GM23338 (cell line): Measurements from ENCODE around the gene THRB.

Source experiments
- CREB1 ChIP-seq: fragments of 250-450 bp; sonication (Bioruptor Pico); IDR thresholded peaks from 2 replicates; pipeline ENCODE4 v1.5.0; 2020; ENCODE audit warnings: low read depth, mild to moderate bottlenecking, moderate library complexity
- EZH2 ChIP-seq: fragments of 200-600 bp; sonication (generic); IDR thresholded peaks from one replicate; pipeline ENCODE4 v1.8.0; 2017; ENCODE audit warnings: antibody characterized with exemption, mild to moderate bottlenecking, low read depth; ENCODE audit not compliant: unreplicated experiment
- EZH2phosphoT487 ChIP-seq: fragments of 200-600 bp; sonication (generic); IDR thresholded peaks from one replicate; pipeline ENCODE4 v1.8.1; 2018; ENCODE audit warnings: antibody characterized with exemption; ENCODE audit not compliant: unreplicated experiment
- POLR2AphosphoS5 ChIP-seq: IDR thresholded peaks from 2 replicates; pipeline ENCODE4 v1.6.1; 2016; ENCODE audit warnings: antibody characterized with exemption, low read depth
- ZNF331 ChIP-seq: fragments of 250-450 bp; sonication (Bioruptor Pico); IDR thresholded peaks from 2 replicates; pipeline ENCODE4 v1.5.0; 2020; ENCODE audit warnings: low read depth, mild to moderate bottlenecking, moderate library complexity
- TF ChIP-seq, protein P1 (sequence below), 2 experiments: fragments of 200-600 bp in 1 of 2; sonication (generic) in 1 of 2; conservative IDR thresholded peaks; 2 replicates each; pipeline versions ENCODE4 v1.5.1 to v1.6.1; 2016 to 2017; ENCODE audit warnings: antibody characterized with exemption in 2 of 2, low read depth in 2 of 2, mild to moderate bottlenecking in 2 of 2, moderate library complexity in 1 of 2
- TF ChIP-seq, protein P2 (sequence below): IDR thresholded peaks from one replicate; pipeline ENCODE4 v1.6.1; 2018; ENCODE audit warnings: antibody characterized with exemption; ENCODE audit not compliant: unreplicated experiment

DNA sequence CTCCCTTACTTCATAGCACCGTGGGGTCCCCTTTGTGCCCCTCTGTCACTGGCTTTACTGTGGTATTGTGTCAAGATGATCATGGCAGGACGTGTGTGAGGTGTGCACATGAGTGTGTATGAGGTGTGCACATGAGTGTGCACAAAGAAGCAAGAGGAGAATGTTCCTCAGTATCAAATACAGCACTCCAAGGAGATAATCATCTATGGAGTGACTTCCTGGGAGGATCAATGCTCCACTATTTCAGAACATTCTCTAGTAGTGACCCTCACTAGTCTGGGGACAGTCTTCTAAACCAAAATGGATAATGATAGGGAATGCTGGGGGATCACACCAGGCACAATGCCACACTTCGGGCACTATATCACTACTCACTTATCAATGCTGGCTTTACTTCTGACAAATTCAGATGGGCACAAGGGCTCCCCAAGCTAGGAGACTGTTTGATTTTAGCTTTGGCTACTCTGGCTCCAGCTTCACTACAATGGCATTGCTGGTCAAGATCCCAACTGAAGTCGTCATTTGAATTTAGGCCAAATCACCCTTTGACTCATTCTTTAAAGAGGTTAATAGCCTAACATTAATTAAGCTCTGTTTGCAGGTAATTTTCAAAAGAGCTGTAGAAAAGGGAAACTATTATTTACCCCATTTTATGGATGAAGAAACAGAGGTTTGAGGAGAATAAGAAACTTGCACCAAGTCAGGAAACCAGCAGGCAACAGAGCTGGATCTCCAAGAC is 124.1 kb downstream of the THRB start:
- TF ChIP-seq, protein P1, sequence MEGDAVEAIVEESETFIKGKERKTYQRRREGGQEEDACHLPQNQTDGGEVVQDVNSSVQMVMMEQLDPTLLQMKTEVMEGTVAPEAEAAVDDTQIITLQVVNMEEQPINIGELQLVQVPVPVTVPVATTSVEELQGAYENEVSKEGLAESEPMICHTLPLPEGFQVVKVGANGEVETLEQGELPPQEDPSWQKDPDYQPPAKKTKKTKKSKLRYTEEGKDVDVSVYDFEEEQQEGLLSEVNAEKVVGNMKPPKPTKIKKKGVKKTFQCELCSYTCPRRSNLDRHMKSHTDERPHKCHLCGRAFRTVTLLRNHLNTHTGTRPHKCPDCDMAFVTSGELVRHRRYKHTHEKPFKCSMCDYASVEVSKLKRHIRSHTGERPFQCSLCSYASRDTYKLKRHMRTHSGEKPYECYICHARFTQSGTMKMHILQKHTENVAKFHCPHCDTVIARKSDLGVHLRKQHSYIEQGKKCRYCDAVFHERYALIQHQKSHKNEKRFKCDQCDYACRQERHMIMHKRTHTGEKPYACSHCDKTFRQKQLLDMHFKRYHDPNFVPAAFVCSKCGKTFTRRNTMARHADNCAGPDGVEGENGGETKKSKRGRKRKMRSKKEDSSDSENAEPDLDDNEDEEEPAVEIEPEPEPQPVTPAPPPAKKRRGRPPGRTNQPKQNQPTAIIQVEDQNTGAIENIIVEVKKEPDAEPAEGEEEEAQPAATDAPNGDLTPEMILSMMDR (conservative IDR thresholded peaks at IDR 0.05; ENCODE audit: low read depth in 2 of 2): no peak
- TF ChIP-seq EZH2: no peak
- no peak for TF ChIP-seq EZH2phosphoT487
- no peak for TF ChIP-seq POLR2AphosphoS5
- TF ChIP-seq, protein P2, sequence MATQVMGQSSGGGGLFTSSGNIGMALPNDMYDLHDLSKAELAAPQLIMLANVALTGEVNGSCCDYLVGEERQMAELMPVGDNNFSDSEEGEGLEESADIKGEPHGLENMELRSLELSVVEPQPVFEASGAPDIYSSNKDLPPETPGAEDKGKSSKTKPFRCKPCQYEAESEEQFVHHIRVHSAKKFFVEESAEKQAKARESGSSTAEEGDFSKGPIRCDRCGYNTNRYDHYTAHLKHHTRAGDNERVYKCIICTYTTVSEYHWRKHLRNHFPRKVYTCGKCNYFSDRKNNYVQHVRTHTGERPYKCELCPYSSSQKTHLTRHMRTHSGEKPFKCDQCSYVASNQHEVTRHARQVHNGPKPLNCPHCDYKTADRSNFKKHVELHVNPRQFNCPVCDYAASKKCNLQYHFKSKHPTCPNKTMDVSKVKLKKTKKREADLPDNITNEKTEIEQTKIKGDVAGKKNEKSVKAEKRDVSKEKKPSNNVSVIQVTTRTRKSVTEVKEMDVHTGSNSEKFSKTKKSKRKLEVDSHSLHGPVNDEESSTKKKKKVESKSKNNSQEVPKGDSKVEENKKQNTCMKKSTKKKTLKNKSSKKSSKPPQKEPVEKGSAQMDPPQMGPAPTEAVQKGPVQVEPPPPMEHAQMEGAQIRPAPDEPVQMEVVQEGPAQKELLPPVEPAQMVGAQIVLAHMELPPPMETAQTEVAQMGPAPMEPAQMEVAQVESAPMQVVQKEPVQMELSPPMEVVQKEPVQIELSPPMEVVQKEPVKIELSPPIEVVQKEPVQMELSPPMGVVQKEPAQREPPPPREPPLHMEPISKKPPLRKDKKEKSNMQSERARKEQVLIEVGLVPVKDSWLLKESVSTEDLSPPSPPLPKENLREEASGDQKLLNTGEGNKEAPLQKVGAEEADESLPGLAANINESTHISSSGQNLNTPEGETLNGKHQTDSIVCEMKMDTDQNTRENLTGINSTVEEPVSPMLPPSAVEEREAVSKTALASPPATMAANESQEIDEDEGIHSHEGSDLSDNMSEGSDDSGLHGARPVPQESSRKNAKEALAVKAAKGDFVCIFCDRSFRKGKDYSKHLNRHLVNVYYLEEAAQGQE: no peak
- no peak for TF ChIP-seq CREB1
- TF ChIP-seq ZNF331 (CRISPR knock-in tag): no peak
